SIG-M5 treated with dmso at 0.1 percent for 504 hours (cell line): ENCODE measurements around the gene ALDH9A1.
A peak's percentile ranks its signal among the peaks of the same experiment; 100 is the strongest.
"Not testable (repeated sequence)": the region's sequence is repeated elsewhere in the genome, so short reads cannot be mapped to it uniquely, and the experiment has no call there.

Source experiments
- DNase-seq: peaks from one replicate; lab custom pipeline; 2025; ENCODE audit not compliant: unreplicated experiment; lab: John Stamatoyannopoulos, UW

Gene ALDH9A1

DNA sequence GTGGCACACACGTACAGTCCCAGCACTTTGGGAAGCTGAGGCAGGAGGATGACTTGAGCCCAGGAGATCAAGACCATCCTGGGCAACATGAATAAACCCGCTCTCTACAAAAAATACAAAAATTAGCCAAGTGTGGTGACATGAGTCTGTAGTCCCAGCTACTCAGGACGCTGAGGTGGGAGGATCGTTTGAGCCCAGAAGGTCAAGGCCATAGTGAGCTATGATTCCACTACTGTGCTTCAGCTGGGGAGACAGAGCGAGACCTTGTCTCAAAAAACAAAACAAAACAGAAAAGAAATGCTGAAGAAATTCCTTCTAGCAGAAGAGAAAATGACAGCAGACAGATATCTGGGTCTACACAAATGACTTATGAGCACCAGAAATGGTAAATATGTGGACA, 10.3 kb downstream of the ALDH9A1 start:
- no peak for DNase-seq

DNA sequence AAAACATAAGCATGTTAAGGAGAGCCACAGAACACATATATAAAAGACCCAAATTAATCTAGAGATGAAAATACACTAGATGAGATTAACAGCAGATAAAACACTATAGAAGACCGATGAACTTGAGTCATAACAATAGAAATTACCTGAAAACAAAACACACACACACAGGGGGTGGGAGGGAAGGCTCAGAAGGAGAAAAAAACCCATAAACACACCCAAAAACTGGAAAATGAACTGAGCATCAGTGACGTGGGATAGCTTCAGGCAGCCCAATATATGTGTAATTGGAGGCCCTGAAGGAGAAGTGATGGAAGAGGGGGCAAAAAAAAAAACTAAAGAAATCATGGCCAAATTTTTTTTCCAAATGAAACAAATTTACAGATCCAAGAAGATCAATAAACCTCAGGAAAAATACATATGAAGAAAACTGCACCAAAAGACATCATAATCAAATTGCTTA, 11.4 kb downstream of the ALDH9A1 start:
- DNase-seq: no peak

DNA sequence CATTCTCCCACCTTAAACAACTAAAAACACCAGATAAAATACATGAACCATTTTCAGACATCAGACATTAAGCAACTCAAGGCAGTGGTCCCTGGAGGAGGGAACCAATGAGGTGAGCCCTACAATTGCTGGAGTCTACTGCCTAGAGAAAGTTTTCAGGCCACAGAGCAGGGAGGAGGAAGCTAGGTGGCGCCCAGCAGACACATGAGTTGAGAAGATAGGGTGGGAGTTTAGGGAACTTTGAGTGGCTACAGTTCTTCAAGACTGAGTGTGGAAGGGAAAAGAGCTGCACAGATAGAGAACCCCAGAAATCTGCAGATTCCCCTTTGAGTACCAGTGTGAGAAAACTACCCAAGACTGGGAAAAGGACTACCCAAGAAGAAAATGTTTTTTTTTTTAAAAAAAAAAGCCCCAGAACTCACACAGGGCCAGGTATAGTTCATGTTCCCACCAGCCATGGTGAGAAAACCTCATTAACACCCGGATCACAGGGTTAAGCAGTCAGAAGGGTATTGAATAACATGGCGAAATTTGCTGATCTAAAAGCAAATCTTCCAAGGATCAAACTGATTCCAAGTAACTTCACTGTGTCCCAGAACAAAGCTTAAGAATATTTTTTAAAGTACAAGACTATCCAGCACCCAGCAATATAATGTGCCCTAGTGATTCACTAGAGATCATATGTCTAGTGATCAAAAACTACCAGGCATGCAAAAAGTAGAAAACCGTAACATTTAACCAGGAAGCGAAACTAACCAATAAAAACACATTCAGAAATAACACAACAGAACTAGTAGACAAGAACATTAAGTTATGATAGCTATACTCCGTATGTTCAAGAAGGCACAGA, 12.0 kb downstream of the ALDH9A1 start:
- DNase-seq: peak; percentile 81

DNA sequence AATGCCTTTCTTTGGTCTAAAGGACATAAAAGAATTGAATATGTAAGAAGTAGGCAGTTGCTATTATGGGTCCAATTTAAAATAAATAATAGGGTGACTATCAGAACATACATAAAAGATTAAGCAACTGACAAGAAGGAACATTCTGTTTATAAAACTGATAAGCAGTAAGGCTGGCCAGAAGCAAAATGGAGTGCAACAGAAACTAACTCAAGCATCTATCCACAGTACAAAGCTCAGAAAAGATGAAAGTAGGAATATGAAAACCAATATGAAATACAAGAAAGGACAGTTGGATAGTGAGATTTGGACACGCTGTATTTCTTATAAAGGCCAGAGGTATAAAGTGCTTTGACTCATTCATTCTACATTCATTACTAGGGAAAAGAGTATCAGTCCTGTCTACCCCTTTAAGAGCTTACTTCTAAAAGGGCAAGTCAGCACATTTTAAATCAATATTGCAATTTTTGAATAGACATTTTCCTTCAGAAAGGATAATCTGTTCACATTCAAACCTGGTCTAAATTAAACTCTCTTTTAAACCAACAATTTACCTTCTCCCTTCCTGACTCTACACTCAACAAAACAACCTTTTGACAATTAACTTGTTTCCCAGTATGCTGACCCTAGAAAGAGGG, 14.4 kb downstream of the ALDH9A1 start:
- DNase-seq: no peak

DNA sequence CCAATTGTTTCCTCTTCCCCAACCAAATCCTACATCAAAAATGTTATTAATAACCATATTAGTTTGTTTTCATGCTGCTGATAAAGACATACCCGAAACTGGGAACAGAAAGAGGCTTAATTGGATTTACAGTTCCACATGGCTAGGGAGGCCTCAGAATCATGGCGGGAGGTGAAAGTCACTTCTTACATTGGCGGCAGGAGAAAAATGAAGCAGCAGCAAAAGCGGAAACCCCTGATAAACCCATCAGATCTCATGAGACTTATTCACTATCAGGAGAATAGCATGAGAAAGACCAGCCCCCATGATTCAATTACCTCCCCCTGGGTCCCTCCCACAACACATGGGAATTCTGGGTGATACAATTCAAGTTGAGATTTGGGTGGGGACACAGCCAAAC, 17.6 kb downstream of the ALDH9A1 start:
- not testable (repeated sequence) for DNase-seq

DNA sequence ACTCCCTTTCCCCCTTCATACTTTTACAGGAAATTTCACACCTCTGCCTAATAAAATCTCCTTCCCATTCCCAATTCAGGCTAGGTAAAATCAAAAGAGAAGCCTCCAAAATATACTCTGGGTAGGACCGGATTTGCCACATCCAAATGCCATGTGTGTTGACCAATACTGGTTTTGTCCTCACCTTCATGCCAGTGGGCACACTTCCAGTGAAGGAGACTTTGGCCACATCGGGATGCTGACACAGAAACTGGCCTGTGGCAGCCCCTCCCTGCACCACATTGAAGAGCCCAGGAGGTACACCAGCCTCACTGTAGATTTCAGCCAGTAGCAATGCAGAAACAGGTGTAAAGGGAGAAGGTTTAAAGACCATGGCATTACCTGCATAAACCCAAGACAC, 18.1 kb downstream of the ALDH9A1 start:
- DNase-seq: no peak

DNA sequence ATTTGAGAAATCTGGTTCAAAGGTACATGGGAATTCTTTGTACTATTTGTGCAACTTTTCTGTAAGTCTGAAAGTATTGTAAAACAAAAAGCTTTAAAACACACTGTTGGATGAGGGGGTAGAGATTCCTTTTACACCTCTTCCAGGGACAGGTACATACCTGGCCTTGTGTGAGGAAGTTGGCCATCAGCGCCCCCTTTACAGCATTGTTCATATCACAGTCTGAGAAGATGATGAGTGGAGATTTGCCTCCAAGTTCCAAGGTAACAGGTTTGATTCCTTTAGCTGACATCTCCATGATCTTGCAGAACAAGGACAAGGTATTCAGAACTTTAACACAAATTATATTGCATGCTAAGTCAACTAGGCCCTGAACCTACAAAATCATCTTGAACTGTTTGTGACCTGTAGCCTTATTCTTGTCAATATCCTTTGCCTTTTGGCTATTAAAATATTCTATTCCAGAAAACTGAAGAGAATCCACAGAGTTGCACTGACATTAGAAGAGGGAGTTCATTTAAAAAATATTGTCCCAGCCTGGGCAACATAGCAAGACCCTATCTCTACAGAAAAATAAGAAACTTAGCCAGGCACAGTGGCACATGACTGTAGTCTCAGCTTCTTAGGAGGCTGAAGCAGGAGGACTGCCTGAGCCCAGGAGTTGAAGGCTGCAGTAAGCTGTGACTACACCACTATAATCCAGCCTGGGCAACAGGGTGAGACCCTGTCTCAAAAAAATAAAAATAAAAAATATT, 18.9 kb downstream of the ALDH9A1 start:
- DNase-seq: no peak

DNA sequence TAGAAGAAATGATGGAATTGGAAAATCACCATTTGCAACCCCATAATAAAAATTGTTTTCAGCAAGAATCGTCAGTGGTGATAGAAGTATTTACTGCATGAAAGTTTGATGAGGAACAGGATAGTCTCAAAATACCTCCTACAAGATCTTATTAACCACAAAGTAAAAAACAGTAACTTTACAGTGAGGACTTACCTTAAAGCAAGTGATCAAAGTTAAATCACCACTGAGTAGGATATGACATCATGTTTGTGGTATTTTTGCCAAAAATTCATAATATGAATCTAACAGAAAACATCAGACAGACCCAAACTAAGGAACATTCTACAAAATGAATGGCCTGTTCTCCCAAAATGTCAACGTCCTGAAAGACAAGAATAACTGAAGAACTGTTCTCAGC, 19.9 kb downstream of the ALDH9A1 start:
- DNase-seq: no peak

DNA sequence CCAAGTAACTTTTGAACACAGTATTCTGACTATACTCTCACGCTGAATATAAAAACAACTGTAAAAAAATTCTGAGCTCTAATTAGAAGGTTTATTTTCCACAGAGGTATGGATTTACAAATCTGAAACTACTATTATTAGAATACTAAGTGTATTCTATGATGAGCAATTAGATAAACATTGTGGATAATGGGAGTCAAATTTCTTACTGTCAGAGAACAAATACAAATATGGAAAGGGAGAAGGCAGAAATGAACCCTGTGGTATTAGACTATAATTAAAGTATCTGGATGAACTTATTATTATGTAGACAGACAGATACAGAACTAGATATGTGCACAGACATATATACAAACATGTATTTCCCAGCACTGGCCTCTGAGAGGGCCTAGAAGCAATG, 22.6 kb downstream of the ALDH9A1 start:
- DNase-seq: no peak

DNA sequence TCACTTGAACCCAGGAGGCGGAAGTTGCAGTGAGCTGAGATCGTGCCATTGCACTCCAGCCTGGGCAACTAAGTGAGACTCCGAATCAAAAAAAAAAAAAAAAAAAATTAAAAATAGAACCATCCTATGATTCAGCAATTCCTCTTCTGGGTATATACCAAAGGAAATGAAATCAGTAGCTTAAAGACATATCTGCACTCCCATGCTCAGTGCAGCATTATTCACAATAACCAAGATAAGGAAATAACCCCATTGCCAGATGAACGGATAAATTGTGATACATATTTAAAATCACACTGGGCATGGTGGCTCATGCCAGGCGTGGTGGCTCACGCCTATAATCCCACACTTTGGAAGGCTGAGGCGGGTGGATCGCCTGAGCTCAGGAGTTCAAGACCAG, 23.8 kb downstream of the ALDH9A1 start:
- no peak for DNase-seq

DNA sequence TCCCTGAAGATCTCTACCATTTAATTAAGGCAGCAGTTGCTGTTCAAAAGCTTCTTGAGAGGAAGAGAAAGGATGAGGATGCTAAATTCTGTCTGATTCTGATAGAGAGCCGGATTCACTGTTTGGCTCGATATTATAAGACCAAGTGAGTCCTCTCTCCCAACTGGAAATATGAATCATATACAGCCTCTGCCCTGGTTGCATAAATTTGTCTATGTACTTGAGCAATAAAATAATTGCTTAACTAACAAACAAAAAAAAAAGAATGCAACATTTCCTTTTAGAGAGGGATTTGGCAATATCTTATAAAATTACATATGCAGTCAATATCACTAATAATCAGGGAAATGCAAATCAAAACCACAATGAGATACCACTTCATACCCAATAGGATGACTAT, 26.8 kb downstream of the ALDH9A1 start:
- DNase-seq: no peak

DNA sequence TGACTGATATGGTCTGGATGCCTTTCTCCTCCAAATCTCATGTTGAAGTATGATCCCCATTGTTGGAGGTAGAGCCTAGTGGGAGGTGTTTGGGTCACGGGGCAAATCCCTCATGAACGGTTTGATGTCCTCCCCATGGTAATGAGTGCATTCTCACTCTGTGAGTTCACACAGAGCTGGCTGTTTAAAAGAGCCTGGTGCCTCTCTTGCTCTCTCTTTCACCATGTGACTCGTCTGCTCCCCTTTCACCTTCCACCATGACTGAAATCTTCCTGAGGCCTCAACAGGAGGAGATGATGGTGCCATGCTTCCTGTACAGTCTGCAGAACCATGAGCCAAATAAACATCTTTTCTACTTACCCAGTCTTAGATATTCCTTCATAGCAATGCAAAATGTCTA, 30.2 kb downstream of the ALDH9A1 start:
- DNase-seq: no peak

DNA sequence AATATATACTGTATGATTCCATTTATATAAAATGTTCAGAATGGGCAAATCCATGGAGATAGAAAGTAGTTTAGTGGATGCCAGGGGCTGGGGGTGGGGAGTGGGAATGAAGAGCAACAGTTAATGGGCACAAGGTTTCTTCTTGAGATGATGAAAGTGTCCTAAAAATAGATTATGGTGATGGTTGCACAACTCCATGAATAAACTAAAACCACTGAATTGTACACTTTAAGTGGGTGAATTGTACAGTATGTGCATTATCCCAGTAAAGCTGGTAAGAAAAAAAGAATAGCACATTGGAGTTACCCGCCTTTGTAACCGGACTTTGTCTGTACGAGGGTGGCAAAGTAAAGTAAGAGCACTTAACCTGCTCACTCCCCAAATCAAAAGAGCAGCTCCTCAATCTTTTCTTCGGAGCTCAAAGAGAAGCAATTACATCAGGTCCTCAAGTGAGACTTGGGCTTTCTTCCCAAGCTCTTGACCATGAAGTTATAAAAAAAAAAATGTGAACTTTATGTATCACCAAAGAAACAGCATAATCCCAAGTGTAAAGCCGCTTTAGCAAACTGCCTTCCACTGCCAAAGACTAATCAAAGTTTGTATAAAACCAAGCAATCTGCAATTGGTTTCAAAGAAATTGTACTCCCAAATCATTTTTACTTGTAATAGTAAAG, 32.1 kb downstream of the ALDH9A1 start:
- peak; percentile 76 for DNase-seq

DNA sequence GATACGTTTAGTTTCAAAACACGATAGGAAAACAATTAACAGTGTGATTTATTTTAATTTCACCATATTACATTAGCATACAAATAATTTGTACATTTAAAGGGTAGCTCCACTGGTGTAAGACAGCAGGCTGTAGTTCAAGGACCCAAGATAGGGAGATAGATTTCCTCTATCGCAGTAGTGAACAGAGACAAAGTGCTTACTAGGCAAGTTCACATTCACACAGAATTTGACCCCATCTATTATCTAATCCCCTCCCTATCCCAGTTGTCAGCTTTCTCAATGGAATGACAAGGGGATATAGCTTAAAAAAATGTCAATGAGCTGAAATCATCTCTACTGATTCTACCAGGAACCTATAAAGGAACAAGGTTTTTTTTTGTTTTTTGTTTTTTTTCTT, 36.2 kb downstream of the ALDH9A1 start:
- DNase-seq: no peak

DNA sequence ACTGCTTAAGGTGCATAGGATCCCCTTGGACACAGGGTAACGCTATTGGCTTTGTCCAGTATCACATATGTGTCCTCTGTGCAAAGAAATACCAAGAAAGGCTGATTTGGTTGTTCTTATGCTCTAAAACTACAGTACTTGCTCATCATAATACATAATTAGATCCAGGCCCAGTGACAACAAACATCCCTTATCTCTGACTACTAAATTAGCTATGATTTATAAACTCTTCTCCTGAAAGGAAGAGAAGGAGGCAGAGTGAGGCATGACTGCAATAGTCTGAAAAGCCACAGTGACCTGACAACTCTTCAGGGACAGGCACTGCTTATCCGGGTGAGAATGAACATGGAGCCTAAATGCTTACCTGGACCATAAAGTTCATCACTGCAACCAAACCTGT, 36.7 kb downstream of the ALDH9A1 start:
- DNase-seq: no peak

DNA sequence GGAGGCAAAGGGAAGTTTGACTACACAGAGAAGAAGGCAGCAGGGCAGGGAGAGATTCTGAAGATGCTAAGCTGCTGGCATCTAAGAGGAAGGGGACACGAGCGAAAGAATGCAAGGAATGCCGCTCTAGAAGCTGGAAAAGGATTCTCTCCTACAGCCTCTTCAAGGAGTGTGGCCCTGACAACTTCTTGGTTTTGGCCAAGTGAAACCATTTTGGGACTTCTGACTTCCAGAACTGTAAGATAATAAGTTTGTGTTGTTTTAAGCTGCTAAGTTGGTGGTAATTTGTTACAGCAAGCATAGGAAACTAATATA, 38.8 kb downstream of the ALDH9A1 start:
- no peak for DNase-seq

DNA sequence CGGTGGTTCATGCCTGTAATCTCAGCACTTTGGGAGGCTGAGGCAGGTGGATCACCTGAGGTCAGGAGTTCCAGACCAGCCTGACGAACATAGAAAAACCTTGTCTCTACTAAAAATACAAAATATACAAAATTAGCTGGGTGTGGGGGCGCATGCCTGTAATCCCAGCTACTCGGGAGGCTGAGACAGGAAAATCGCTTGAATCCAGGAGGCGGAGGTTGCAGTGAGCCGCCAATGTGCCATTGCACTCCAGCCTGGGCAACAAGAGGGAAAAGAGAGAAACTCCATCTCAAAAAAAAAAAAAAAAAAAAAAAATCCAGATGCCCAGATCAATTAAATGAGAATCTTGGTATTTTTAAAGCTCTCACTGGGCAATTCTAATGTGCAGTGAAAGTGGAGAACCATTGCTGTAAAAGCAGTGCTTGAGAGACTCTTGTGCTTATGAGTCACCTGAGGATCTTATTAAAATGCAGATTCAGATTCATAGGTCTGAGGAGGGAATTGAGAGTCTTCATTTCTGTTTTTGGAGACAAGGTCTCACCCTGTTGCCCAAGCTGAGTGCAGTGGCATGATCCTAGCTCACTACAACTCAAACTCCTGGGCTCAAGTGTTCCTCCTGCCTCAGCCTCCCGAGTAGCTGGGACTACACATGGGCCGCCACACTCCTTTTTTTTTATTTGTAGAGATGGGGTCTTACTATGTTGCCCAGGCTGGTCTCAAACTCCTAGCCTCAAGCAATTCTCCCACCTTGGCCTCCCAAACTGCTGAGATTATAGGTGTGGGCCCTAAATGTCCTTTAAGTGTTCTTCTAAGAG, 39.4 kb downstream of the ALDH9A1 start:
- DNase-seq: not testable (repeated sequence)

DNA sequence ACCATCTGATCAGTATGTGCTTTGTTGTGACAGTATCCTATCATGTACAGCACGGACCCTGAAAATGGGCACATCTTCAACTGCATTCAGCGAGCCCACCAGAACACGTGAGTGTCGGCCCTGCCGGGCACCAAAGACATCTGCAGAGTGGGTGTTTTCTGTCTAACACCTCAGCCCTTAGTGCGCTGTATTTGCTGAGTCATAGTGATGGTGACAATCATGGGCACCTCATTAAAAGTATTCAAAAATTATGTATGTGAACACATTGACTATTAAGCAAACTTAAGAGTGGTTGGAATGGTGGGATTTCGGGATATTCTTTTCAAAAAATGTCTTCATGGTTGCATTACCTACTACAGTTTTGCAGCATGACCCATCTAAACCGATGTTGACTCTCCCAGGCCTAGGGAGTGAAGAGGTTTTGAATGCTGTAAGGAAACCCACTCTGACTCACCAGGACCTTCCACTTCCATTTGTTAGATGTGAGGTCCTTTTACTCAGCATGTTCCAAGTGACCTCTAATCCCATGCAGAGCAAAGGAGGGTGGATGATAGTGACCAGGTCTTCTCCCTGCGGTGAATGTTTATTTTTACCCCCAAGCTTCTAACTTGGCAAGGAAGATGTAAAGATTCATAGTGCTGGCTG, 47.3 kb downstream of the ALDH9A1 start:
- no peak for DNase-seq

DNA sequence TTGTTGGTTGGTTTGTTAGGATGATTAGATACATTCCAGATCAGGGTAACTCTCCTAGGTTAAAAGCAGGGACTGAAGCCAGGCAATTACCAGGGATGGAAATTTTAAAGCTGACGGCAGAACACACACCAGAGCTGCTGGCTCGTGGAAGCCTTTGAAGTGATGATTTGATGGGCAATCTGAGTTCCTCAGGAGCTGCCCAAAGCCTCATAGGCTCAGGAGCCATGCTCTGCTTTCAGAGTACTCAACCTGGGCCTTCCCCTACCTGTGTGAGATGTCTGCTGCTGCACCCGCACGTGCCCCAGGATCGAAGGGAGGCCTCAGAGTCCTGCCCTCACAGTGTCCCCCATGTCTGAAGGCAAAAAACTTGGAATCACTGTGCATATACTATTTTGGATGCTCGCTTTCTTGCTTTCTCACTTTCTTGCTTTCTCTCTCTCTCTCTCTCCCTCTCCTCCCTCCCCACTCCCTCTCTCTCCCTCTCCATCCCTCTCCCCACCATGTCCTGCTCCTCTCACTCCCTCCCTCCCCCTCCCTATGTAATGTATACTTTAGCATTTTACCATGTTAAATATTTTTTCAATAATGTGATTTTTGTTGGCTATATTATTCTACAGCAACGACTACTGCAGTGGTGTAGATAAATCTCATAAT, 49.3 kb downstream of the ALDH9A1 start:
- no peak for DNase-seq

DNA sequence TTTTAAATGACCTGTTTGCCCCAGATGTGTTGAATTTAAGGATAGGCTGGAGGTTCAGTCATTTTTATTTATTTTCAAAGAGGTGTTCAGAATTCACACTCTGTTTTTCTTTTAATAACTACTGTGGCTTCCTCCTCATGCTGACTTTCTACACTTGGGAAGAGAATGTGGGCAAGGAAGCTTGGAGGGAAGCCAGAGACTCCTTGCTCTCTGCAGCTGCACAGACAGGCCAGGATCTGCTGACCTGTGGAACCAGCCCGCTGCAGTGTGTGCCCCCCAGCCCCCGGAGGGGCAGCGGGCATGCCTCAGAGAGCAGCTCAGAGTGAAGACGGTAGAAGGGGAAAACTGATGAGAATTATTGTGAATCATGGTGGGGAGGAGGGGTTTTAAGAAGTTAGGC, 50.4 kb downstream of the ALDH9A1 start:
- no peak for DNase-seq
